Lower leg skin (tissue), 4 donors: ENCODE measurements around the gene CDC23. TPM values are rescaled to one million over a fixed set of nuclear protein-coding genes. Genes with fewer than 3 reads are reported as not detected.
"Not testable (repeated sequence)": the region's sequence is repeated elsewhere in the genome, so short reads cannot be mapped to it uniquely, and the experiment has no call there.

ENCODE experiments used
- DNase-seq, 2 donors: peaks; one replicate each; pipeline ENCODE4 v3.0.0-alpha.2; 2019; ENCODE audit warnings: low spot score in 2 of 2
- H3K4me3 ChIP-seq: fragments of 200-600 bp; sonication (generic); 2 replicates; pipeline ENCODE4 v1.5.1; 2017; ENCODE audit warnings: mild to moderate bottlenecking, low read depth; ENCODE audit not compliant: poor library complexity, severe bottlenecking
- POLR2A ChIP-seq, 2 donors: fragments of 450-650 bp; IDR thresholded peaks; one replicate each; pipeline ENCODE4 v1.6.1; 2016 to 2017; ENCODE audit warnings: antibody characterized with exemption in 2 of 2, mild to moderate bottlenecking in 1 of 2, moderate library complexity in 1 of 2
- WGBS, 2 donors: methylation state at CpG; one replicate each; pipeline ENCODE4 v1.1.5; 2018; 5-methylcytosine and 5-hydroxymethylcytosine counted together
- intact Hi-C: fragments of 100-400 bp; cut with DNase I; formaldehyde crosslinking; loops from one replicate; pipeline ENCODE4 v1.15.0; 2023; ENCODE audit warnings: low total_unique reads
- total RNA-seq, 4 donors: library from RNA; depleted of rRNA; stranded (reverse); fragments of >200 nt; gene quantifications; one replicate each; pipeline ENCODE4 v1.1.0, GENCODE V29; 2016
- TF ChIP-seq, protein P1 (sequence below), 3 donors: fragments of 450-650 bp; IDR thresholded peaks; one replicate each; pipeline ENCODE4 v1.5.1; 2016; ENCODE audit warnings: antibody characterized with exemption in 3 of 3, mild to moderate bottlenecking in 3 of 3, moderate library complexity in 2 of 3

The CDC23 gene
- total RNA-seq, 4 donors from 2014 or later, result 21.3 to 33.4 (median 23.3) TPM

- intact Hi-C loops, result no loop called here
- H3K4me3 ChIP-seq, result no peak overlapping the region
- no peak for TF ChIP-seq POLR2A (IDR thresholded peaks at IDR 0.05)
- TF ChIP-seq, protein P1, sequence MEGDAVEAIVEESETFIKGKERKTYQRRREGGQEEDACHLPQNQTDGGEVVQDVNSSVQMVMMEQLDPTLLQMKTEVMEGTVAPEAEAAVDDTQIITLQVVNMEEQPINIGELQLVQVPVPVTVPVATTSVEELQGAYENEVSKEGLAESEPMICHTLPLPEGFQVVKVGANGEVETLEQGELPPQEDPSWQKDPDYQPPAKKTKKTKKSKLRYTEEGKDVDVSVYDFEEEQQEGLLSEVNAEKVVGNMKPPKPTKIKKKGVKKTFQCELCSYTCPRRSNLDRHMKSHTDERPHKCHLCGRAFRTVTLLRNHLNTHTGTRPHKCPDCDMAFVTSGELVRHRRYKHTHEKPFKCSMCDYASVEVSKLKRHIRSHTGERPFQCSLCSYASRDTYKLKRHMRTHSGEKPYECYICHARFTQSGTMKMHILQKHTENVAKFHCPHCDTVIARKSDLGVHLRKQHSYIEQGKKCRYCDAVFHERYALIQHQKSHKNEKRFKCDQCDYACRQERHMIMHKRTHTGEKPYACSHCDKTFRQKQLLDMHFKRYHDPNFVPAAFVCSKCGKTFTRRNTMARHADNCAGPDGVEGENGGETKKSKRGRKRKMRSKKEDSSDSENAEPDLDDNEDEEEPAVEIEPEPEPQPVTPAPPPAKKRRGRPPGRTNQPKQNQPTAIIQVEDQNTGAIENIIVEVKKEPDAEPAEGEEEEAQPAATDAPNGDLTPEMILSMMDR (IDR thresholded peaks at IDR 0.05), result no peak
- DNase-seq, result no peak
These were observed 49.4 kb downstream of the CDC23 start for GRCh38 chr5:138163721-138164120.

- intact Hi-C loops, result no loop called here
- DNase-seq, result no peak
- 84 to 90% methylated on average over 4 of the region's 4 CpGs for WGBS, 2 donors
- no peak overlapping the region for H3K4me3 ChIP-seq
- TF ChIP-seq POLR2A (IDR thresholded peaks at IDR 0.05), result no peak
- TF ChIP-seq, protein P1 (IDR thresholded peaks at IDR 0.05), result no peak
These were observed 52.4 kb downstream of the CDC23 start for GRCh38 chr5:138160706-138161105.

DNA sequence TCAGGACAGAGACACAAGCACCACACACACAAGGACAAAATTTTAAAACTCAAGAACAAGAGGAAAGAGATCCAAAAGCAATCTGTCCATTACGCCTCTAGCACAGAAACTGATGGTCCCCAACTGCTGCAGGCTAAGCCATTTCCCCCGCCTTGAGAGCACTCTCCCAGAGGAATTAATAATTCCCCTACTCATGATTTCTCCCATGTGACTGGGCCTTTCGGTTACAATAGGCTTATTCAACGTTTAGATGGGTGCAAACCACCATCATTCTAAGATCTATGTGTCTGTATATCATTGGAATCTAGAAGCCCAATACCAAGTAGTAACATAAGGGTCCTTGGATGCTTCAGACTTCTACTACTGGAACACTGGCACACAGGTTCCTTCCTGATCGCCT, 53.5 kb downstream of the CDC23 start:
- no peak for TF ChIP-seq POLR2A (IDR thresholded peaks at IDR 0.05)
- TF ChIP-seq, protein P1 (IDR thresholded peaks at IDR 0.05), result no peak
- DNase-seq, result no peak
- H3K4me3 ChIP-seq, result no peak overlapping the region
- 89 to 91% methylated on average over 5 of the region's 5 CpGs for WGBS, 2 donors
- intact Hi-C loops, result no loop called here

GRCh38 chr5:138157626-138158025, 55.5 kb downstream of the CDC23 start:
- no peak for DNase-seq
- no peak overlapping the region for H3K4me3 ChIP-seq
- intact Hi-C loops, result no loop called here
- WGBS, 2 donors, result 65 to 85% methylated on average over 1 of the region's 1 CpG
- TF ChIP-seq, protein P1 (IDR thresholded peaks at IDR 0.05), result no peak
- TF ChIP-seq POLR2A (IDR thresholded peaks at IDR 0.05), result no peak

GRCh38 chr5:138155977-138156376, 57.1 kb downstream of the CDC23 start:
- 94 to 98% methylated on average over 9 of the region's 9 CpGs for WGBS, 2 donors

GRCh38 chr5:138149530-138149929, 63.6 kb downstream of the CDC23 start:
- TF ChIP-seq, protein P1 (IDR thresholded peaks at IDR 0.05), result no peak
- TF ChIP-seq POLR2A (IDR thresholded peaks at IDR 0.05), result no peak
- no peak overlapping the region for H3K4me3 ChIP-seq
- no peak for DNase-seq
- WGBS, 2 donors, result 56 to 60% methylated on average over 3 of the region's 3 CpGs
- intact Hi-C loops, result no loop called here

More at GRCh38 chr5:138155977-138156376, 57.1 kb downstream of the CDC23 start:
- H3K4me3 ChIP-seq, DNase-seq, intact Hi-C loops: not testable (repeated sequence)
